ENCODE measurements around the gene INPP4A. TPM values are rescaled to one million over a fixed set of nuclear protein-coding genes. Genes with fewer than 3 reads are reported as not detected.

The INPP4A gene
- total RNA-seq, 1 donor from 2014 or later, result 8.2 TPM

DNA sequence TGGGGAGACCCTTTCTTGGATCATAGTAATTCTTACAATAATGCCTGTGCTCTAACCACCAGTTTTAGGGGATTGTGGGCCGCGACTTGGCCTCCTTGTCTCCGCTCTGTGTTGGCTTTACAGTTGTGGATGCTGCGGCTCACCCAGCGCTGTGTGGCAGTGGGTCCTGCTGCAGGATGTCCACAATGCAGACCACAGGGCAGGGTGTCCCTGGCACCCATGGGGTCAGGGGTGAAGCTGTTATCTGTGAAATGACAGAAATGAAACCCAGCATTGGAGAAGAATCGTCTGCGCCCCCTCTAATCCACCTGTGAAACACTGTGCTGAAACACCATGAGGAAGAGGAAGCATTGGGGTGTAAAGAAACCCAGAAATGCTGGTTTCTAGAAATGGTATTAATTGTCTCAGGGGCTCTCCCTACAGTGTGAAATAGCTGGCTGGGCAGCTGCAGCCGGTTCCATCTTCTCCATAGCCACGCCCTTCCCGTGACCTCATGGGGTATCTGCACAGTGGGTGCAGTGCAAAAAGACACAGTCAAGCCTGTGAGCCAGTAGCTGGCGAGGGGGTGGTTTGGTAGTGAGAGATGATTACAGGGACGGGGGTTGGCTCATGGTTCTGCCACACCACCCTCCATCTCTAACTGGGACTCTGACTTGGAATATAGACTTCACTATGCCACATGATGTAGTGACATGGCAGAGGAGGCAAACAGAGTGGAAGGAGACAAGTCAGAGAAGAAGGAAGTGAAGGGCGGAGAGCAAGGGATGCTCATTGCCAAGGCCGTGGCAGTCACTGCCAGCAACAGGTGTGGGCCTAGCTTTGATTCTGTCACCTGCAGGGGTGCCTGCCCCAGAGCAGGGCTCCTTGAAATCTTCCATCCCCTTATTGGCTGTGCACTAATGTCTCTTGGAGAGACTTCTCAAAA is 16.2 kb downstream of the INPP4A start:
- peak; percentile 68 for ATAC-seq

DNA sequence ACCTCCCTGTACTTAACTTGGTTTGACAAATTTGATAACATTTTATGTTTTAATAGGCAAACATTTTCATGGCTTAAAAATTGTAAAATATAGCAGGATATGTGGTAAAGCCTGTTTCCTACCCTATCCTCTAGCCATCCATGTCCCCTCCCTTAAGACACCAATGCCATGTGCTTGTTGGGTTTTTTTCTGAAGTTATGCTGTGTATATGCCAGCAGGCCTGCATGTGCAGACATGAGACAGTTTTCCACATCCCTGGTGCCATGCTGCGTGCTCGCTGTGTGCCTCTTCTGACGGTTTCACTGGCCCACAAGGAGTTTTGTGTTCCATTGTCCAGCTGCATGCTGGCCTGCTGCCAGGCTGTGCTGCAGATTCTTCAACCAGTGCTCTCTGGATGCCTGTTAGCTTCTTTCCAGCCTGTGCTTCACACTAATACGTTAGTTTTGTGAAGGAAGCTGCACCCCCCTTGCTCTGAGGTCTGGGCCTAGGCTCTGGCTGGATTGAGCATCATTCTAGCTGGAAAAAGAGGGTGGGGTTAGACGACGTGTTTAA is 16.9 kb downstream of the INPP4A start:
- no peak for ATAC-seq

DNA sequence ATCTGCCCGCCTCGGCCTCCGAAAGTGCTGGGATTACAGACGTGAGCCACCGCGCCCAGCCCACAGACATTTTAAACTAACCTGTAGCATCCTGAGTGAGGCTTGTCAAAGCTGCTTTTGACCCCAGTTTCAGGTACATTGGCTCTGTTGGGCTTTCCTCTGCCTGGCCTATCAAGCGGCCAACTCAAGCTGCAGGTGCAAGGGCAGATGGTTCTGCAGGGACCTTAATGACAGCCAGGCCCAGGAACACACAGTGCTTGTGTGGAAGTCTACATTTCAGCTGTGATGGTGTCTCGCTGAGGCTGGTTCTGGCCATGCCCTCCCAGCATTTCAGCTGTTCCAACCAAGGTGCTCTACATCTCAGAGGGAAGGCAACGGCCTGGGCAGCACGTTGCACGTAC is 18.4 kb downstream of the INPP4A start:
- no peak for ATAC-seq

DNA sequence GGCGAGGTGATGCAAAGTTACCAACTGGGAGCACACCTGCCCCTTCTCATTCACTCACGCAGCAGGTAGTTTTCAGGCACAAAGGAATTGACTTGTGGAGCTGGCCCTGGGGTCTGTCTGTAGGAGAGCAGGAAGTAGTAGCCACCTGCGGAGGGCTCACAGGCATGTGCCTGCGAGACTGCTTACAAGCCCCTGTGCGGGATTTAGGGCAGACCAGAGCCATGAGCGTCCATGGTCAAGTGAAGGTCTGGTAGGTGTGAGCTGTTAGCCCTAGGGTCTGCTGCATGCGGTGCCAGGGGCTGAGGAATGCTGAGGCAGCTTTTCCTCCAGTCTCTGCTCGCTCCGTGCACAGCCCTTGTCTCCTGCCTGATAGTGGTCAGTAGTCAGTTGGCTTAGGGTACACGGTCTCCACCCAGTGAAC is 18.9 kb downstream of the INPP4A start:
- ATAC-seq, result no peak

DNA sequence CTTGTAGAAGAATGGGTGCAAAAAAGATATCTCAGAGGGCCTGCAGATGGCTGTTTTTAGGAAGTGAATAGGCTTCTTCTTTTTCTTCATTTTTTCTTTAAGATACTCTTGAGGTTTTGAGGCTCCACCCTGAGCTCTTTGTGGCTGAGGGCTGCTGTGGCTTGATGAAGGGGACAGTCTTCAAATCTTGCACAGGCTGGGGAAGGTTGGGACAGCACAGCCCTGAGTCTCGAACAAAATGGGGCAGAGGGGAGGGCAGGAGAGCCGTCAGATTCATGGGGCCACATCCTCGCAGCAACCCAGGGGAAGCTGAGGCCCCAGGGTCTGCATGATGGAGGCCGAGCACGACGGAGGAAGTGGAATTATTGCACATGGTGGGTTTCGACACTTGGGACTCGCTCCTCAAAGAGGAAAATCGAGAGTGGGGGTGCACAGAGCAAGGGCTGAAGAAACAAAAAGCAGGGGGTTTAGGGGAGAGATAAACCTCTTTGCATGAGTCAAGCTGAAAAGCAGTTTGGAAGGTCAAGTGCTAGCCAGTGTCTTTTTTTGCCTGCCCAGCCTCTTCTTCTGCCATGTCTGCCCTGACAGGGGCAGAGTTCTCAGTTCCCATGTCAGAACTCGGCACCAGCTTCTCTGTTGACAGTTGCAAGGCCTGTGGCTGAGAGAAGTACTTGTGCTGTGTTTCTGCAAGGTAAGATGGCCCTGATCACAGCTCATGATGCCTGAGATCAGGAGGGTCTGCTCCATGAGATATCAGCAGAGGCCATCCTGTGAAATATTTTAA is 19.5 kb downstream of the INPP4A start:
- no peak for ATAC-seq

DNA sequence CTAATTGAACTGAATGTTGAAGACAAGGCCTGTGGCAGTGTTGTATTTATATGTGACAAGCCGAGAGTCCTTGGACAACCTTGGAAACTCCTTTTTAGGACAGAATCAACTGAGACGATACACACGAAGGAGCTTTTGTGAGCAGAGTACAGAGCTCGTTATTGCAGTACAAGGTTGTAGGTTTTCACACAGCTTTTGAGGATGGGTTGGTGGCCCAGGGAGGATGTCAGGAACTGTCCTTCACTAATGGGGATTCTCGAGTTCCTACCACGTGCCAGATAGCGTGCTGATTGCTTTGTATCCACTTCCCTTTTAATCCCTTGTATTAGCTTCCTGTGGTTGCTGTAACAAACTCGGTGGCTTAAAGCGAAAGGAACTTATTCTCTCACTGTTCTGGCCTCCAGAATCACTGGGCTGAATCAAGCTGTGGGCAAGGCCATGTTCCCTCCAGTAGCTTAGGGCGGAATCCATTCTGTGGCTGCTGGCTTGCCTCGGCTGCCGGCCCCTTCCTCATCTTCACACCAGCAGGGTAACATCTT is 20.2 kb downstream of the INPP4A start:
- ATAC-seq, result peak; percentile 14

DNA sequence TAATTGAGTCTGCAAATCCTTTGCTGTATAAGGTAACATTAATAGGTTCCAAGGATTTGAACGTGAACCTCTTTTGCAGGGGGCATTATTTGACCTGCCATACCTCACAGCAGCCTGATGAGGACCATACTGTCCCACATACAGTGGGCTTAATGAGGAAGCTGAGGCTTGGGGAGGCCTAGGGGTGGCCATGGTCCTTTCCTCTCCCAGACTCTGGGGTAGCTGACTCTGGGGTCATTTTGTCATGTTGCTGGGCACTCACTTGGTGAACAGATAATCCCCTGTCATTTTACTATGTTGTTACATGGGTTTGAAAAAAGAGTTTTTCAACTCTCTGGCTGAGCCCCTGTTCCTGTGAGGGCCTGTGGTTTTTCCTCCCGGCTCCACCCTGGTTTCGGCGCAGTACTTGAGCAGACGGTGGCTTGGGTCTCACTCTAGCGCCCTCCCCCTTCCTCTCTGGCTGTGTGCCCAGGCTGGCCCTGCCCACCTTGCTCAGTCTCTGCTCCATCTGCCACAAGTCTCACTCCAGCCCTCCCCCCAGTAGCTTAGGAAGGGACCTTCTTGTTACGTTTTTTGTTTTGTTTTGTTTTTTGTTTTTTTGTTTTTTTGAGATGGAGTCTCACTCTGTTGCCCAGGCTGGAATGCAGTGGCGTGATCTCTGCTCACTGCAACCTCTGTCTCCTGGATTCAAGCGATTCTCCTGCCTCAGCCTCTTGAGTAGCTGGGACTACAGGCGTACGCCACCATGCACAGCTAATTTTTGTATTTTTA is 21.0 kb downstream of the INPP4A start:
- peak; percentile 16 for ATAC-seq

DNA sequence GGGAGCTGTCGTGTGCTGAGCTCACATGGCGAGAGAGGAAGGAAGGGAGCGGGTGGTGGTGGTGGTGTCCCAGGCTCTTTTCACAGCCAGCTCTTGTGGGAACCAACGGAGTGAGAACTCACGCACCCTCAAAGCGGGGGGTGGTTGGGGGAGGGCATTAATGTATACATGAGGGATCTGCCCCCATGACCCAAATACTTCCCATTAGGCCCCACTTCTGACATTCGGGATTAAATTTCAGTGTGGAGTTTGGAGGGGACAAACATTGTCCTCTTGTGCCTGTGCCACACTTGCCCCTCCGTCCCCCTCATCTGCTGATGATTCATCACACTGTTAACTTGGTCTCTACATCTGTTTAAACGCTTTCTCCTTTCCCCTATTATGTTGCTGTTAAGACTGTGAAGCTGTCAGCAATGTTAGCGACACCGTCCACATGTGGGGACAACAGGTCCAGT is 22.5 kb downstream of the INPP4A start:
- no peak for ATAC-seq

DNA sequence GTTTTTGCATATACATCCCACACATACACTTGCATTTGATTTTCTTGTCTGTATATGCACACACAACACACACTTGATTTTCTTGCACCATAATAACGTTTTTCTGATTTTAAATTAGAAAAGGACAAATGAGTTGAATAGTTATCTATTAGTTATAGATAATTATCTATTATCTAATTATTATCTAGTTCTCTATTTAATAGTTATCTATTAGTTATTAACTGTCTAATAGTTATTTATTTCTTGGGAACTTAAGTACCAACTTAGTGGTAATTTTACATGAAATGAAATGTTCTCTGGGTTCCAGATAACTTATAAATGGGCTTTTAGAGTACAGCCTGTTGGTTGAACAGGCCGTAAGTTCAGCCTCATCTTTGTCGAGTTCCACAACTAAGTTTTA is 23.0 kb downstream of the INPP4A start:
- ATAC-seq, result no peak

DNA sequence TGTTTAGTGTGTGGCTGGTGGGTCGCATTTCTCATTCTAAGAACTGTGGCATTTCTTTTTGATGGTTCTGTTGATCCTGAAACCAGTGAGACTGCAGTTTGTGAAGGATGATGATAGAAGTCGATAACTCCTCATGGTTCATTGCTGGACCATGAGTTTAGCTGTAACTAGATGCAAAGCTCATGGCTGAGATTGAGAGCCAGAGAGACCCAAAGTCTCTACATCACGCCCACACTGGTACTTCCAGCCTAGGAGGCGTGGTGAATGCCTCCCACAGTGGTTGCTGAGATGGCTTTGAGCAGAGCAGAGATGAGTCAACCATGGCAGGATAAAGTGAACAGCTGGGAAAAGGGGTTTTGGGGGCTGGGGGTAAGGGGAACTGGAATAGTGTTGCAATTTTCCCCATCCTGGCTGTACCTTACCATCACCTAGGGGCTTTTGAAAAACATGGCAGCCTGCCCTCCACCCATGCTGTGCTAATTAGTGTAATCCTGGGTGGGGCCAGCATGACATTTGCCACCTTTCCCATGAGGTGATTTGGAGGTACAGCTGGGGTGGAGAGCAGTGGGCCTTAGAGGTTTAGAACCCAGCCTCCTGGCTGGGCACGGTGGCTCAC is 24.1 kb downstream of the INPP4A start:
- no peak for ATAC-seq

DNA sequence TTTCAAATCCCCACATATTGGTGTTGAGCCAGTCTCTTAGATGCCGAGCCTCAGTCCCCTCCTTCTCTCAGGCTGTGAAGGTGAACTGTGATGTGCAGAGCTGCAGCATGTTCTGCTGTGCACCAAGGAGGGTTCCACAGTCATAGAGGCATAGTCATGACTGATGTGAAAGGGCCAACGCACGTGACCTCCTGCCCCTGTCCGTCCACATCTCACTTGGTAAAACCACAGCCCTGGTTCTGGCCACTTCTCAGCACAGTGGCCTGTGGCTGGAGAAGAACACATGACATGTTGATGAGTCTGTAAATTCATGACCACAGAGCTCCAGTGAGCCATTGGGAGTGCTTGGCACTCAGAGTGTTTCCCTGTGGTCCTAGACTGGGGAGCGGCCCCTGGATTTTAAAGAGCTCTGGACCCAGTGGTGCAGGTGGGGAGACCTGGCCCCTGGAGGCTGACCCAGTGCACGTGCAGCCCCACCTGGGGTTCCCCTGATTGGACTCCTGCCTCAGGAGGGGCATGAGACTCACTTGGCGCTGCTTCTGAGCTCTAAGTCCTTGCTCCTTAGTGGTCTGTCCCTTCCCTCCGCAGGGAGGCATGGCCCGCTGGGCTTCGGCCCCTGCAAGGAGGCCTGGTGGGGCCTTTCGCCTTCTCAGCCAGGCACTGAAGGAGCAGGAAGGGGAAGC is 25.3 kb downstream of the INPP4A start:
- ATAC-seq, result no peak

DNA sequence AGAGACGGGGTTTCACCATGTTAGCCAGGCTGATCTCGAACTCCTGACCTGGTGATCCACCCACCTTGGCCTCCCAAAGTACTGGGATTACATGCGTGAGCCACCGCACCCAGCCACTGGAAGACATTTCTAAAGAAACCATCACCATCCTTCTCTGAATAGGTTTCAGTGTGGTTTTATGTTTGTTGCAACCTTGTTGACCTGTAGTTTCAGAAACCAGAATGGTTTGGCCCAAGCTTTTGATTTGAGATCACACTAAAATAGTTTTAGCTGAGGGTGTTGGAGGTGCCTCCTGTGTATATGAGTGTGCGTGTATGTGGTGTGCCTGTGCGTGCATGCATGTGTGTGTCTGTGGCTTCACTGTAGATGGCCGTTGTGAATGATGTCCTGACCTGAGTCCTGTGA is 26.2 kb downstream of the INPP4A start:
- ATAC-seq, result no peak

DNA sequence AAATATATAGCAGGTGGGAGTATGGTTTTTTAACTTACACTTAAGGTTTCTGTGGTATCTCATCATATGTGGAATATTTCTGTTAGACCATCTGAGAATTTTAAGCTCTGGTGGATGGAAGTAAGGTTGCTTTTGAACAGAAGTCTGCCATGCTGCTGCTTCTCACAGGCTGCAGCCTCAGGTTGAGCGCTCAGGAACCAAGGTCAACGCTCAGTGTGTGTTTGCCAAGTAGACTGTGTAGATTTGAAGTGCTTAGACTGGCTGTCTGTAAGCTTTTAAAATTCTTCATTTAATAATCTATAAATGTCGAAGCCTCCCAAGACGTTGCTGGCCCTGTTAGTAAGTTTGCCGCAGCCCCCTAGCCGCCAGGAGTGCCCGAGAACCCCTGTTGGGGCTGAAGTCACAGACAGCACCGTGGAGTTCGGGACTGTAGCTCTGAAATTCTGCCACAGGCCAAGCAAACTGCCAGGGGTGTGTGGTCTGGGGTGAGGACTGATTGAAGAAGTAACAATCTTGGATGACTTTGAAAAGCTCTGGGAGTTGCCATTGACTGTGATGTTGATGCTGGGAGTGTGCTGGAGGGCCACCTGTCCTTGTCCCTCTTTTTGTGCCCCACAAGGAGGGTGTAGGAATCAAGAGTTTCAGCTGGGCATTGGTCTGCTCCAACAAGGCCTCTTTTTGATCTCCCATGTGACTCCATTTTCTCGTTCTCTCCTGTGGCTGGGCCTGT is 26.9 kb downstream of the INPP4A start:
- ATAC-seq, result no peak

DNA sequence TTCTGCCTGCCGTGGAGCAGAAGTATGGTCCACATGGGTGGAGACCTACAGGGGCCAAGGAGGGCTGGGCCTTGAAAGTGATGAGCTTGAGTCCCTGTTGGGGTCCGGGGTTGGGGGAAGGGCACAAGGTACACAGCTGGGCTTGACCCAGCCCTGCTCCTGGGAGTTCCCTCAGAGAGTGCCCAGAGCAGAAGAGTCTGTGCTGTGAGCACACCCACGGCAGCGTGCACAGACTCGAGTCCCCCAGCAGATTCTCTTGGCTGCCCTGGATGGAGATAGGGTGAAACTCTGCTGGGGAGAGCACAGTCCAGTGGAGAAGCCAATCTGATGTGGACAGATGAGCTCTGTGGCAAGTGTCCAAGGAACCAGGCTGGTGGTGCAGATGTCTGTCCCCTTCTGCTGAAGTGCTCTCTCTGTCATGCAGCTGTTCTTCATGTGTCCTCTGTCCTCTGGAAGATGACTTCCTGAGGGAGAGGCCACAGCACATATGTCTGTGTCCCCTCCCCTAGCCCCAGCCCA is 27.5 kb downstream of the INPP4A start:
- ATAC-seq, result no peak

DNA sequence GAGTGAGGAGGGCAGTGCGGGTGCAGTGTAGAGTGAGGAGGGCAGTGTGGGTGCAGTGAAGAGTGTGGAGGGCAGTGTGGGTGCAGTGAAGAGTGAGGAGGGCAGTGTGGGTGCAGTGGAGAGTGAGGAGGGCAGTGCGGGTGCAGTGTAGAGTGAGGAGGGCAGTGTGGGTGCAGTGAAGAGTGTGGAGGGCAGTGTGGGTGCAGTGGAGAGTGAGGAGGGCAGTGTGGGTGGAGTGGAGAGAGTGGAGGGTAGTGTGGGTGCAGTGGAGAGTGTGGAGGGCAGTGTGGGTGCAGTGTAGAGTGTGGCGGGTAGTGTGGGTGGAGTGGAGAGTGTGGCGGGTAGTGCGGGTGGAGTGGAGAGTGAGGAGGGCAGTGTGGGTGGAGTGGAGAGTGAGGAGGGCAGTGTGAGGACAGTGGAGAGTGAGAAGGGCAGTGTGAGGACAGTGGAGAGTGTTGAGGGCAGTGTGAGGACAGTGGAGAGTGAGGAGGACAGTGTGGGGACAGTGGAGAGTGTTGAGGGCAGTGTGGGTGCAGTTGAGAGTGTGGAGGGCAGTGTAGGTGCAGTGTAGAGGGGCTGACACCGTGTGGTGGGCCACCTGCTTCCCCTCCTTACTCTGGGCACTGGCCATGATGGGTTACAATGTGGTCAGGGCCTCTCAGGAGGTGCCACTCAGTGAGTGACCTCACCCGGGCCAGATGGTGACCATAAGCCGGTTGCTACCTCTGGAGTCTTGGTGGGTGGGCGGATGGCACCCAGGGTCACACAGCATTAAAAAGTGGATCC is 28.5 kb downstream of the INPP4A start:
- ATAC-seq, result no peak

DNA sequence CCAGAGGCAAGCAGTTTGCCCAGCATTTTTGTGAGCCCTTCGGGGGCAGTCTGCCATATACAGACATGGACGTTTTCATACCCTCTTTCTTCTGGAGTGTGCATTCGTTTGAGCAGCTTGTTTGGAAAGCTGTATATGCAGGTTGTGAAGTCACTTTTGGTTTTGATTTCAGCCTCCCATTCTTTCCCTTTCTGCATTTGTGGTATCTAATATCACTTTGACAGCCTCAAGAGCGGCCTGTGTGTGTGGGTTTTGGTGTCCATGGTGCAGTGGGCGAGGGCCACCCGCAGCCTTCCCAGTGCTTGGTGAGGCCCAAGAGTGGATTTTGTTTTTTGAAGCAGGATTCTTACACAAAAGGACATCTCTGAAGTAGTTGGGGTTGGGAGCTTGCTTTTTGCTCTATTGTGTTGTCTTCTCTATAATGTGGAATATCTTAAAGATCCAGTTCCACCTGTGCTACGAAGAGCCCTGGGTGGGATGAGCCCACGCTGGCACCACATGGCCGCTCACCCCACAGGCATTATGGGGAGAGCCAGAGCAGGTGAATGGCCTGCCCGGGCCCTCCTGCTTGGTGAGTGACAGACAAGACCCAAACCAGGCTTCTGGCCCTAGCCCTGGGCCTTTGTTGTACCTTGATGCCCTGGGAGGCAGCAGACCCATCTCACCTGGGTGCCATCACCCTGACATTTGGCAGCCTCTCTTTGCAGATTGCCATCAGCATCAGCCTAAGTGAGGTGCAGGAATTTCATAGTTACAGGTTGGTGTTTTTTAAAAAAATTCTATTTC is 29.5 kb downstream of the INPP4A start:
- no peak for ATAC-seq

DNA sequence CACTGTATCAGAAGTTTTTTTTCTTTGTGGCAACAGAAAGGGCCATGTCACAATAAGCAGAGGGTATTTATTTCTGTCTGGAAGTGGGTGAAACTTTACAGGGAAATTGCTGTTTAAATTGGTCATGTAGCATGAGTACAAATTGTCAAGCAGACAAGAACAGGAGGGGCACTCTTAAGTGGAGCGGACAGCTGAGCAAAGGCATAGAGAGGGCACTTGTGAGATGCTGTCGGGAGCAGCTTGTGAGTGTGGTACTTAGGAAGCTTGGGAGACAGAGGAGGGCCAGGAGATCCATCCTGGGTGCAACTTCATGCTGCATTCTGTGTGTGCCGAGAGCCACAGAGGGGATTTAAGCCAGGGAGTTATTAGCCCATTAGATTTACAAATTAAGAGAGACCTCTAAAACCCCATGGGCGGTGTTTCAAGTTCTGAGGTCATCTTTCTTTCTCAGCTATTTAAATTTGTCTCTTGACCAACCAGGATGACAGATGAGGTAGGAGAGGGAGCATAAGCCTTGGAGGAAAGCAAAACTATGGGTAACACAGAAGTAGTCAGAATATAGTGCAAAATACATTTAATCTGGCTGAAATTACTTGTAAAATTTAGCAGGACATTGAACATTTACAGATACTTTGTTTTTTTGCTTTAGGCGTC is 30.4 kb downstream of the INPP4A start:
- ATAC-seq, result no peak
